Embryonic facial prominence (tissue), 1 donor: ENCODE data around the gene DAPK1.

Source experiments
- DNase-seq: peaks from one replicate; pipeline ENCODE4 v3.0.0-alpha.2; 2016; ENCODE audit errors: extremely low spot score

DAPK1 gene

GRCh38 chr9:87593359-87593980 lies 95.8 kb downstream of the DAPK1 start:
- no peak for DNase-seq

GRCh38 chr9:87594194-87594593 lies 96.5 kb downstream of the DAPK1 start:
- DNase-seq: no peak

GRCh38 chr9:87594662-87595061 lies 97.0 kb downstream of the DAPK1 start:
- DNase-seq: no peak

- DNase-seq: no peak
These were observed 97.9 kb downstream of the DAPK1 start for GRCh38 chr9:87595610-87596009.

- no peak for DNase-seq
These were observed 99.2 kb downstream of the DAPK1 start for GRCh38 chr9:87596862-87597261.

- DNase-seq: no peak
These were observed 100.2 kb downstream of the DAPK1 start for GRCh38 chr9:87597710-87598443.

GRCh38 chr9:87599901-87600610 lies 102.4 kb downstream of the DAPK1 start:
- no peak for DNase-seq

- DNase-seq: no peak
These were observed 103.5 kb downstream of the DAPK1 start for GRCh38 chr9:87601176-87601575.

GRCh38 chr9:87601595-87601994 lies 103.9 kb downstream of the DAPK1 start:
- no peak for DNase-seq

- DNase-seq: no peak
These were observed 105.4 kb downstream of the DAPK1 start for GRCh38 chr9:87602933-87603643.

GRCh38 chr9:87603854-87604490 lies 106.3 kb downstream of the DAPK1 start:
- no peak for DNase-seq

- no peak for DNase-seq
These were observed 107.4 kb downstream of the DAPK1 start for GRCh38 chr9:87604886-87605588.

- DNase-seq: no peak
These were observed 108.0 kb downstream of the DAPK1 start for GRCh38 chr9:87605676-87606075.

- DNase-seq: no peak
These were observed 109.3 kb downstream of the DAPK1 start for GRCh38 chr9:87606841-87607521.

- DNase-seq: no peak
These were observed 110.2 kb downstream of the DAPK1 start for GRCh38 chr9:87607859-87608258.

- DNase-seq: no peak
These were observed 111.3 kb downstream of the DAPK1 start for GRCh38 chr9:87609002-87609401.

GRCh38 chr9:87609486-87609885 lies 111.8 kb downstream of the DAPK1 start:
- DNase-seq: no peak

- no peak for DNase-seq
These were observed 112.8 kb downstream of the DAPK1 start for GRCh38 chr9:87610200-87611155.

GRCh38 chr9:87611776-87612175 lies 114.1 kb downstream of the DAPK1 start:
- DNase-seq: no peak
